Stomach (tissue), 4 donors: ENCODE results near the gene PHIP.

Experiments used
- CTCF ChIP-seq, 7 experiments: fragments of 450-650 bp in 4 of 7; fragments of 200-600 bp in 3 of 7; sonication (generic) in 3 of 7; IDR thresholded peaks; one replicate each; pipeline ENCODE4 v1.5.1; 2016 to 2019; ENCODE audit warnings: antibody characterized with exemption in 7 of 7, control low read depth in 2 of 7, mild to moderate bottlenecking in 1 of 7
- EP300 ChIP-seq: sonication (generic); formaldehyde crosslinking; IDR thresholded peaks from one replicate; pipeline ENCODE4 v1.6.1; 2017; ENCODE audit warnings: antibody characterized with exemption
- POLR2A ChIP-seq, 4 donors: fragments of 450-650 bp; IDR thresholded peaks; one replicate each; pipeline ENCODE4 v1.6.1; 2016; ENCODE audit warnings: antibody characterized with exemption in 4 of 4, control low read depth in 2 of 4, mild to moderate bottlenecking in 1 of 4, moderate library complexity in 1 of 4
- POLR2AphosphoS5 ChIP-seq, 3 donors: sonication (generic); formaldehyde crosslinking; IDR thresholded peaks; one replicate each; pipeline ENCODE4 v1.6.1; 2016; ENCODE audit warnings: antibody characterized with exemption in 3 of 3

GRCh38 chr6:78952362-78952761 is 125.7 kb downstream of the PHIP start:
- TF ChIP-seq CTCF (IDR thresholded peaks at IDR 0.05) (no peak), POLR2AphosphoS5 (IDR thresholded peaks at IDR 0.05) (no peak), POLR2A (IDR thresholded peaks at IDR 0.05) (no peak), EP300 (no peak)
